Cardiac muscle cell (in vitro differentiated cells and primary cell): ENCODE data around the gene CELF2. TPM values are rescaled to one million over a fixed set of nuclear protein-coding genes. Genes with fewer than 3 reads are reported as not detected.
"Not testable (repeated sequence)": the region's sequence is repeated elsewhere in the genome, so short reads cannot be mapped to it uniquely, and the experiment has no call there.

Source experiments
- DNase-seq, 2 donors: peaks; one replicate each; pipeline versions ENCODE4 v3.0.0 to v3.0.0-alpha.2; 2010 to 2017; ENCODE audit warnings: low read depth in 1 of 2, low spot score in 1 of 2
- H3K27ac ChIP-seq: fragments of 200-600 bp; sonication (generic); 2 replicates; pipeline ENCODE4 v1.5.1; 2016
- H3K27me3 ChIP-seq: fragments of 200-600 bp; sonication (generic); 2 replicates; pipeline ENCODE4 v1.6.0; 2016; ENCODE audit warnings: control low read depth
- H3K36me3 ChIP-seq: fragments of 200-600 bp; sonication (generic); 2 replicates; pipeline ENCODE4 v1.5.1; 2016; ENCODE audit warnings: control low read depth
- H3K4me1 ChIP-seq: fragments of 200-600 bp; sonication (generic); 2 replicates; pipeline ENCODE4 v1.8.1; 2017; ENCODE audit warnings: low read depth, mild to moderate bottlenecking, mixed run types
- H3K4me3 ChIP-seq: fragments of 200-600 bp; sonication (generic); 2 replicates; pipeline ENCODE4 v1.5.1; 2016; ENCODE audit warnings: mild to moderate bottlenecking
- H3K9me3 ChIP-seq: fragments of 200-600 bp; sonication (generic); 2 replicates; pipeline ENCODE4 v1.5.1; 2017; ENCODE audit warnings: low read depth, mild to moderate bottlenecking, control low read depth
- polyA plus RNA-seq: library from polyadenylated mRNA; unstranded; fragments of >200 nt; fragmentation: Nextera tagmentation; extraction: Ambion mirVana; gene quantifications from 2 replicates; pipeline ENCODE4 v1.2.1, GENCODE V29; 2016
- total RNA-seq: library from RNA; depleted of rRNA; stranded (reverse); fragments of >200 nt; gene quantifications from 2 replicates; pipeline ENCODE4 v1.2.3, GENCODE V29; 2016
- TF ChIP-seq, protein P1 (sequence below): IDR thresholded peaks from 2 replicates; pipeline ENCODE4 v1.5.1; 2012; ENCODE audit warnings: low read depth, mild to moderate bottlenecking, low read length

The CELF2 gene
- total and polyA plus RNA-seq, 2 experiments from 2014 or later = 66.9 to 82.7 TPM

DNA sequence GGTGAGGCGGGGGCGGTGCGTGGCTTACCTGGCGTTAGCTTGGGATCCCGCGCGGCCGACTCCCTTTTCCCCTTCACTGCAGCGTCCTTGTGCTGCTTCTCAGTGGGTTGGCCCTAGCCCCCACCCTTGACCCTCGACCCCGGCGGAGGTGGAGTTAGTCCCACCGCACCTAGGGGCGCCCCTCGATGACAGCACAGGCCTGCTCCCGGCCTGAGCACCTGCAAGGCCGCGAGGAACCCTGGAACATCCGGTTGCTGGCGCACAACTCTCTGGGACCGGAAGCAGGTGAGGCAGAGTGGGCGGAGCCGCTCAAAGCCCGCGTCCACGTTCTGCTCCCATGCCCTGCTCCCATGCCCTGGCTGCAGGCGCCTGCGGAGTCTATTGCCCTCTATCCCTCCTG is 326.9 kb downstream of the CELF2 start:
- no peak overlapping the region for H3K27ac ChIP-seq
- H3K27me3 ChIP-seq = no peaks in the 10 kb centered on the region
- peaks cover under 1% of the 10 kb centered on the region for H3K4me1 ChIP-seq
- no peak overlapping the region for H3K4me3 ChIP-seq
- no peak for DNase-seq
- H3K36me3 ChIP-seq = no peaks in the 10 kb centered on the region
- TF ChIP-seq, protein P1, sequence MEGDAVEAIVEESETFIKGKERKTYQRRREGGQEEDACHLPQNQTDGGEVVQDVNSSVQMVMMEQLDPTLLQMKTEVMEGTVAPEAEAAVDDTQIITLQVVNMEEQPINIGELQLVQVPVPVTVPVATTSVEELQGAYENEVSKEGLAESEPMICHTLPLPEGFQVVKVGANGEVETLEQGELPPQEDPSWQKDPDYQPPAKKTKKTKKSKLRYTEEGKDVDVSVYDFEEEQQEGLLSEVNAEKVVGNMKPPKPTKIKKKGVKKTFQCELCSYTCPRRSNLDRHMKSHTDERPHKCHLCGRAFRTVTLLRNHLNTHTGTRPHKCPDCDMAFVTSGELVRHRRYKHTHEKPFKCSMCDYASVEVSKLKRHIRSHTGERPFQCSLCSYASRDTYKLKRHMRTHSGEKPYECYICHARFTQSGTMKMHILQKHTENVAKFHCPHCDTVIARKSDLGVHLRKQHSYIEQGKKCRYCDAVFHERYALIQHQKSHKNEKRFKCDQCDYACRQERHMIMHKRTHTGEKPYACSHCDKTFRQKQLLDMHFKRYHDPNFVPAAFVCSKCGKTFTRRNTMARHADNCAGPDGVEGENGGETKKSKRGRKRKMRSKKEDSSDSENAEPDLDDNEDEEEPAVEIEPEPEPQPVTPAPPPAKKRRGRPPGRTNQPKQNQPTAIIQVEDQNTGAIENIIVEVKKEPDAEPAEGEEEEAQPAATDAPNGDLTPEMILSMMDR = no peak
- no peaks in the 10 kb centered on the region for H3K9me3 ChIP-seq

DNA sequence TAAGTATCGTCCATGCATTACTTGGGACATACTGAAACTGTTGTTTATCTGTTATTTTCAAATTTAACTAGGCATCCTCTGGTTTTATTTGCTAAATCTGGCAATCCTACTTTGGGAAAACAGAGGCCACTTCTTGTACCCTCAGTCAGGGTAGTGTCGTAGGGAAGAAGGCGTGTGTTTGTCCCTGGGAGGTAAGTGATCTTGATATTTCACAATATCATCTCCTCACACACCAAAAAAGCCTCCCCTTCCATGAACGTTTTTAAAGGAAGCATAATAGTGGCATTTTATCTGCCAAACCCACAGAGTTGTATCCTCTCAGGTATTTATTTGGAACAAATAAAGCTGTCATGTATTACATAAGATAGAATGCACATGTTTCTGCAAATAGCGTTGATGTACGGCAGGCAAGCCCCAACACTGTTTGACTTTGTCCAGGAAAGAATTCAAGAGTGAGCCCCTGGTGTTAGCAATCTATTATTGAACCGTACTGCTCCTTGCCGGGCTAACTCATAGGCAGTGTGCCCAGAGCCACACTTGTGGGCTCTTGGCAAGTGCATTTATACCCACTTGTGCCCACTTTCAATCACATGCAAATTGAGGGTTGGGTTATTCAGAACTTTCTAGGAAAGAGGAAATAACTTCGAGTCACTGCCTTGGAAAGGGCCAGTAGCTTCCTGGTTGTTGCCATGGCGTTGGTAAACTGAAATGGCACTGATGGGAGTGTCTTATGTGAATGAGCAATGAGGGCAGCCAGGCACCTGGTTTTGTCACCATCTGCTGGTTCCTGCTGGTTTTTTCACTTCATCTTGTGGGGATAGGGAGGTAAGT is 327.8 kb downstream of the CELF2 start:
- TF ChIP-seq, protein P1 = no peak
- H3K9me3 ChIP-seq = no peaks in the 10 kb centered on the region
- no peaks in the 10 kb centered on the region for H3K4me1 ChIP-seq
- no peak overlapping the region for H3K4me3 ChIP-seq
- H3K36me3 ChIP-seq = no peaks in the 10 kb centered on the region
- DNase-seq = peak in 1 of 2 donors; percentile 23
- no peaks in the 10 kb centered on the region for H3K27me3 ChIP-seq
- no peak overlapping the region for H3K27ac ChIP-seq

DNA sequence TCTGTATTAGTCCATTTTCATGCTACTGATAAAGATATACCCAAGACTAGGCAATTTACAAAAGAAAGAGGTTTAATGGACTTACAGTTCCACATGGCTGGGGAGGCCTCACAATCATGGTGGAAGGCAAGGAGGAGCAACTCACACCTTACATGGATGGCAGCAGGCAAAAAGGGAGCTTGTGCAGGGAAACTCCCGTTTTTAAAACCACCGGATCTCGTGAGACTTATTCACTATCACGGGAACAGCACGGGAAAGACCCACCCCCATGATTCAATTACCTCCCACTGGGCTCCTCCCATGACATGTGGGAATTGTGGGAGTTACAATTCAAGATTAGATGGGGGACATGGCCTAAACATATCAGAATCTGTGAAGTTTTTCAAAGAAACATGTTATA is 329.9 kb downstream of the CELF2 start:
- H3K4me1 ChIP-seq, H3K4me3 ChIP-seq, H3K27me3 ChIP-seq, H3K36me3 ChIP-seq, DNase-seq, H3K9me3 ChIP-seq, H3K27ac ChIP-seq: not testable (repeated sequence)

DNA sequence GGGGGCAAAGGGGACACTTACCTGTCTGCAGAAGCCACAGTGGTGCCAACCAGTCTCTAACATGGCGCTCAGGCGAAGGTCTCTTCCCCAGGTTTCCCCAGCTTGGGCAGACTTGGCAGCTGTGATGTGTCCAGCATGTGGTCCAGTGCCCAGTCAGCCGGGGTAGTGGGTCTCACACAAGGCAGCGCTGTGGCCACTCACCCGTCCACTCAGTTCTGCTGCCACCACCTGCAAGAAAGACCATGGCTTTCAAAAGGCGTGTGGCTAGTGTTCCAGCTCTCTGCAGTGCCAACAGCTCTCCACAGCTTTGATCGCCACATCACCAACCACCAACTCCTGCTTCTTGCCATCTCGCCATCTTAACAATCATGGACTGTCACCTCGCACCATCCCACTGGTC is 334.1 kb downstream of the CELF2 start:
- no peak overlapping the region for H3K27ac ChIP-seq
- no peaks in the 10 kb centered on the region for H3K9me3 ChIP-seq
- no peak overlapping the region for H3K4me3 ChIP-seq
- no peaks in the 10 kb centered on the region for H3K27me3 ChIP-seq
- peaks cover 16% of the 10 kb centered on the region for H3K4me1 ChIP-seq
- no peak for DNase-seq
- no peaks in the 10 kb centered on the region for H3K36me3 ChIP-seq
- TF ChIP-seq, protein P1 = no peak

DNA sequence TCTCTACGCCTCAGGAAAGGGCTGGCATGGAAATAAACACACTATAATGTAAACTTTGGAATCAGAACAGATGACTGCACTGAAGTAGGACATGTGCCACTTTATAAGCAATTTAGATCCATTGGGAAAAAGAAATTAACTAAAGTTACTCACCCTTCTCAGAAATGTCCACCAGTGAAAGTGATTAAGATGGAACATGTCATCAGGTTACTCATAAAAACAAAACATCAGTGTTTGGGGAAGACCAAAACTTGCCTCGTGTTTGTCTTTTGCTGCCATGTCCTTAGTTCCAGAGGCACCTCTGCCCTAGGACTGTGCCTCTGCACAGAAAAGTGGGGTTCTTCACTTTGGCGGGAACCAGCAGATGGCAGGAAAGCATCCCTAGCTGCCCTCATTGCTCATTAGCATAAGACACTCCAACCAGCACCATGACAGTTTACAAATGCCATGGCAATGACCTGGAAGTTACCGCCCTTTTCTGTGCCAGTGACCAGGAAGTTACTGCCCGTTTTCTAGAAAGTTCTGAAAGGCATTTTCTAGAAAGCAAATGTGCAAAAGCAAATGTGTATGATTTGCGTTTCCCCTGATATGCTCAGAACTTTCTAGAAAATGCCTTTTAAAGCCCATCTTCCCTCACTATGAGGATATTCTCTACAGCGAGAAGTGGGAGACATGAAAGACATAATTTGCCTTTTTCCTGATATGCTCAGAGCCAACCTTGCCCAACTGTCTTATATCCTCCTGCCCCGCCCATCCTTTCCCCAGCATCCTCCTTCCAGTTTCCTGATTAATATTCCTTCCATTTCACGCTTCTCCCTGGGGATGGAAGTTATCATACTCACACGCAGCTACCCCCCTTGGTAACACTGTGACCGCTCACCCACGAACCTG is 335.6 kb downstream of the CELF2 start:
- Histone ChIP-seq H3K27ac (no peak overlapping the region), H3K27me3 (no peaks in the 10 kb centered on the region), H3K9me3 (no peaks in the 10 kb centered on the region), H3K4me1 (peaks cover 16% of the 10 kb centered on the region), H3K36me3 (no peaks in the 10 kb centered on the region), H3K4me3 (no peak overlapping the region)
- no peak for DNase-seq
- TF ChIP-seq, protein P1 = no peak

DNA sequence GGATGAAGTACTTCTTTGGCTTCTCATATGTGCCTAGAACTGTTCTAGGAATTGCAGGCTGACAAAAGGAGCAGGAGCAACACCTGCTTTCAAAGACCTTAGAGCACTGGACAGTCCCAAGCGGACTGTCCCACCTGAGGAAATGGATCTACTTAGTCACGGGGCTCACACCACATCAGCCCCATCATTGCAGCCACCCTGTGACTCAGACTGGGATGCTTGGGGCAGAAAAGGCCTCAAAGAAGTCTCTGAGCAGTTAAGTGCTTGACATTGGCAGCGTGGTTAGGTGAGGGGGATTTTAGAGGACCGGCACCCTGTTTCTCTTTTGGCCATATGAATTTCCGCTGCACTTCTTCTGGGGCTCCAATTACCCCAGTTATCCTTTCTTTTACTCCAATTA is 337.2 kb downstream of the CELF2 start:
- H3K4me1 ChIP-seq = peaks cover 16% of the 10 kb centered on the region
- TF ChIP-seq, protein P1 = no peak
- no peaks in the 10 kb centered on the region for H3K27me3 ChIP-seq
- DNase-seq = no peak
- no peaks in the 10 kb centered on the region for H3K9me3 ChIP-seq
- H3K27ac ChIP-seq = peak overlapping the region; percentile 72
- H3K4me3 ChIP-seq = no peak overlapping the region
- H3K36me3 ChIP-seq = no peaks in the 10 kb centered on the region
